Esophagus muscularis mucosa (tissue), 4 donors: ENCODE results near the gene PRKAG2.

ENCODE experiments used
- CTCF ChIP-seq, 3 experiments: fragments of 200-600 bp in 2 of 3; fragments of 450-650 bp in 1 of 3; sonication (generic) in 2 of 3; IDR thresholded peaks; one replicate each; pipeline ENCODE4 v1.5.1; 2017 to 2019; ENCODE audit warnings: antibody characterized with exemption in 3 of 3, mild to moderate bottlenecking in 2 of 3, moderate library complexity in 1 of 3
- EP300 ChIP-seq: sonication (generic); formaldehyde crosslinking; IDR thresholded peaks from one replicate; pipeline ENCODE4 v1.6.1; 2017; ENCODE audit warnings: antibody characterized with exemption
- POLR2AphosphoS5 ChIP-seq, 2 donors: sonication (generic); formaldehyde crosslinking; IDR thresholded peaks; one replicate each; pipeline ENCODE4 v1.6.1; 2017; ENCODE audit warnings: antibody characterized with exemption in 2 of 2

- TF ChIP-seq CTCF (IDR thresholded peaks at IDR 0.05), result no peak
- no peak for TF ChIP-seq POLR2AphosphoS5 (IDR thresholded peaks at IDR 0.05)
- no peak for TF ChIP-seq EP300
Measured at GRCh38 chr7:151779255-151779654, 97.7 kb downstream of the PRKAG2 start.
